ENCODE data around the gene FRMD4A. TPM values are rescaled to one million over a fixed set of nuclear protein-coding genes. Genes with fewer than 3 reads are reported as not detected.
"Not testable (repeated sequence)": the region's sequence is repeated elsewhere in the genome, so short reads cannot be mapped to it uniquely, and the experiment has no call there.

Gene FRMD4A
- total RNA-seq, 1 experiment from 2014 or later = 60.8 TPM

- DNase-seq (ENCODE audit: low read depth) = no peak
Observed at GRCh38 chr10:13956826-13957225, 373.9 kb downstream of the FRMD4A start.

GRCh38 chr10:13955409-13956068, 375.2 kb downstream of the FRMD4A start:
- no peak for DNase-seq (ENCODE audit: low read depth)

- DNase-seq (ENCODE audit: low read depth) = not testable (repeated sequence)
Observed at GRCh38 chr10:13954195-13954594, 376.5 kb downstream of the FRMD4A start.

- peak; percentile 34 for DNase-seq (ENCODE audit: low read depth)
Observed at GRCh38 chr10:13953371-13953770, 377.4 kb downstream of the FRMD4A start.

- no peak for DNase-seq (ENCODE audit: low read depth)
Observed at GRCh38 chr10:13950543-13950939, 380.2 kb downstream of the FRMD4A start.

GRCh38 chr10:13949844-13950542, 380.7 kb downstream of the FRMD4A start:
- DNase-seq (ENCODE audit: low read depth) = peak; percentile 90

GRCh38 chr10:13946209-13946460, 384.6 kb downstream of the FRMD4A start:
- no peak for DNase-seq (ENCODE audit: low read depth)

- DNase-seq (ENCODE audit: low read depth) = peak; percentile 29
Observed at GRCh38 chr10:13945390-13946208, 385.1 kb downstream of the FRMD4A start.

GRCh38 chr10:13944823-13945222, 385.9 kb downstream of the FRMD4A start:
- no peak for DNase-seq (ENCODE audit: low read depth)

- DNase-seq (ENCODE audit: low read depth) = no peak
Observed at GRCh38 chr10:13943735-13944398, 386.9 kb downstream of the FRMD4A start.

GRCh38 chr10:13942035-13942434, 388.7 kb downstream of the FRMD4A start:
- no peak for DNase-seq (ENCODE audit: low read depth)

GRCh38 chr10:13939391-13939790, 391.3 kb downstream of the FRMD4A start:
- DNase-seq (ENCODE audit: low read depth) = no peak

- DNase-seq (ENCODE audit: low read depth) = no peak
Observed at GRCh38 chr10:13938950-13939349, 391.8 kb downstream of the FRMD4A start.

- DNase-seq (ENCODE audit: low read depth) = no peak
Observed at GRCh38 chr10:13936826-13937225, 393.9 kb downstream of the FRMD4A start.

GRCh38 chr10:13930120-13930519, 400.6 kb downstream of the FRMD4A start:
- DNase-seq (ENCODE audit: low read depth) = no peak

GRCh38 chr10:13928451-13928850, 402.3 kb downstream of the FRMD4A start:
- no peak for DNase-seq (ENCODE audit: low read depth)

- DNase-seq (ENCODE audit: low read depth) = no peak
Observed at GRCh38 chr10:13925971-13926780, 404.5 kb downstream of the FRMD4A start.

GRCh38 chr10:13924040-13924725, 406.5 kb downstream of the FRMD4A start:
- DNase-seq (ENCODE audit: low read depth) = peak; percentile 96

GRCh38 chr10:13922586-13922985, 408.1 kb downstream of the FRMD4A start:
- peak; percentile 32 for DNase-seq (ENCODE audit: low read depth)

GRCh38 chr10:13921941-13922340, 408.8 kb downstream of the FRMD4A start:
- DNase-seq (ENCODE audit: low read depth) = no peak
